HG03039 (cell line): Measurements from ENCODE around the gene ARMC12.
"Not testable (repeated sequence)": the region's sequence is repeated elsewhere in the genome, so short reads cannot be mapped to it uniquely, and the experiment has no call there.

Experiments used
- ATAC-seq: cut with Tn5 transposase; IDR thresholded peaks from one replicate; pipeline ENCODE4 v1.9.1; 2021; ENCODE audit warnings: mild to moderate bottlenecking, moderate library complexity; ENCODE audit not compliant: unreplicated experiment

ARMC12 gene

DNA sequence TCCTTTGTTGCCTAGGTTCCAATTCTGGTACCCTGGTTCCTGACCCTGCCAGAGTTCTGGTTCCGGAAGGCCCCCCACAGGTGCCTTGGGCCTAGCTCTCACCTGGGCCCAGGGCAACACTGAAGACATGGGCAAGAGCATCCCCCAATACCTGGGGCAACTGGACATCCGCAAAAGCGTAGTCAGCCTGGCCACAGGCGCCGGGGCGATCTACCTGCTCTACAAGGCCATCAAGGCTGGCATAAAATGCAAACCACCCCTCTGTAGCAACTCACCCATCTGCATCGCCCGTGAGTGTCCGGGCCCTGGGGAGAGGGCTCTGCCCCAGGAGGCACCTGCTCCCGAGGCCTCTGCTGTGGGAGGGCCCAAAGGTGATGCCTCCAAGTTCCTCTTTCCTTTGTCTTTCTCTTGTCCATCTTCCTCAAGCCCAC lies at the start of gene ARMC12:
Gene ARMC12, plus strand, starts transcription at position 51 of the 431 bp plus-strand sequence. Its CDS starts 77 bp downstream, at position 128.
- ATAC-seq, result no peak

GRCh38 chr6:35687658-35688604 lies 48.9 kb upstream of the ARMC12 start:
- peak; percentile 33 for ATAC-seq

- peak; percentile 79 for ATAC-seq
These were observed 48.1 kb upstream of the ARMC12 start, which contains the start of gene FKBP5 for GRCh38 chr6:35688605-35689322. Gene FKBP5 (minus strand): TSS chr6:35688915. CDS start chr6:35642824, 46,091 bp downstream.

DNA sequence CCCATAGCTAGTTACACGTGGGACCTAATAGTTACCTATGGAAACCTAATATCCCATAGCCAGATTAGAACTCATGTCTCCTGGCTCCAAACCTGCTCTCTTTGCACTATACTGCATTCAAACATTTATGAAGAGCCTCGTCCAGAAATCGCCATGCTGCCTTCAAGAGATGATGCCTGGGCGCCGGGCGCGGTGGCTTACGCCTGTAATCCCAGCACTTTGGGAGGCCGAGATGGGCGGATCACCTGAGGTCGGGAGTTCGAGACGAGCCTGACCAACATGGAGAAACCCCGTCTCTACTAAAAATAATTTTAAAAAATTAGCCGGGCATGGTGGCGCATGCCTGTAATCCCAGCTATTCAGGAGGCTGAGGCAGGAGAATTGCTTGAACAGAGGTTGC lies 46.8 kb upstream of the ARMC12 start:
- not testable (repeated sequence) for ATAC-seq

DNA sequence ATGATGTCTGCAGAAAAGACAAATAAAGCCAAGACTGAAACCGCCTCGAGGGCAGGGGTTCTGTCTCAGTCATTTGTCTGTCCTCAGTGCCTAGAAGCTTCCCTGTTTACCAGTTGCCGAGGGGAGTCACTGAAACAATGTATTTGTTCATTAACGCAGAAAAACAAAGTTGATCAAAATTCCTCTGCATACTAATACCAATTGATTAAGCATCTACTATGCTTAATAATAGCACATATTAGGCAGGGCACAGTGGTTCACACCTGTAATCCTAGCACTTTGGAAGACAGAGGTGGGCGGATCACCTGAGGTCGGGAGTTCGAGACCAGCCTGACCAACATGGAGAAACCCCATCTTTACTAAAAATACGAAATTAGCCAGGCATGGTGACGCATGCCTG lies 46.3 kb upstream of the ARMC12 start:
- ATAC-seq, result no peak

DNA sequence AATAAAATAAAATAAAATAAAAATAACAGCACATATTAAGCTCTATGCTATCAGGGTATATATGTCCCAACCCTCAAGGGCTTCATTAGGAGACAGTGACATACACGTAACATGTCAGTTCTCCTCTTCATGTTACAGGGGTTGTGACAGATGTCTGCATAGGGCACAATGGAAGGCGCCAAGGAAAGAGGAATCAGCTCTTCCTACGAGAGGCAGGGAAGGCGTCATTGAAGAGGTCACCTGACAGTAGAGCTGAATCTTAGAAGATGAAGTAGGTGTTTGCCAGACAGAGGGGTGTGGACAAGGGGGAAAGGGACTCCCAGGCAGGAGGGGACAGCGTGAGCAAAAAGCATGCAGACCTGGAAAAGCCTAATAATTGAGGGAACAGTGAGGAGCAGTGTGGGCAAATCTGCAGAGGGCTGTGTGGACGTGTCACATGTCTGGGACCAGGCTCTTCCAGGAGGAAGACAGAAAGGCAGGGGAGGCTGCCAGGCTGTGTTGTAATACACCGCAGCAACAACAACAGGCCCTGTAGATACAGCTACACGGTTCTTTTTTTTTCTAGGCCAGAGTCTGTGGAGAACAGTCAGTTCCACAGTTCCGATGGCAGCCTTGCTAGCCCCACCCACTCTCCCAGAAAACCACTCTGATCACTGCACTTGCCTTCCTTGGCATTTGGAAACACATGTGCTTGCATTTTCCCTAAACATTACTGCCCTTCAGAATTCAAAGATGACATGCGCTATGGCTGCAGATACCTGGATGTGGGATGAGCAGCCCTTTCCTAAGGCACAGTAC lies 45.6 kb upstream of the ARMC12 start:
- no peak for ATAC-seq

DNA sequence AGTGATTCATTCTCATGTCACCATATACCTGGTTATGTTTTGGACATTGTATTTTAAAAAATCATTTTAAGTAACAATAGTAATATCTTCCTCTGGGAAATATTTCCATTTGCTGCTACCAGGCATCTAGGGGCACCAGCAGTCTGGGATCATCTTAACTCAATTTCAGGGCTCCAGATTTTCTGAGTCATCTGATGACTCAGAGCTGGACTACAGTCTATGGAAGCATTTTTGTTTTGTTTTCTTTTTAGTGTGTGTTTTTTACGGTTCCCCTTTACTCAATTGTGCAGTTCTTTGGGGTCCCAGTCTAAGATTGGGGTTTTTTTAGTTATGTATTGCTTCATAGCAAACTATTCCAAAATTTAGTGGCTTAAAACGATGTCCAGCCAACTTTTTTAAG lies 42.4 kb upstream of the ARMC12 start:
- no peak for ATAC-seq

GRCh38 chr6:35698430-35698829 lies 38.4 kb upstream of the ARMC12 start:
- not testable (repeated sequence) for ATAC-seq

DNA sequence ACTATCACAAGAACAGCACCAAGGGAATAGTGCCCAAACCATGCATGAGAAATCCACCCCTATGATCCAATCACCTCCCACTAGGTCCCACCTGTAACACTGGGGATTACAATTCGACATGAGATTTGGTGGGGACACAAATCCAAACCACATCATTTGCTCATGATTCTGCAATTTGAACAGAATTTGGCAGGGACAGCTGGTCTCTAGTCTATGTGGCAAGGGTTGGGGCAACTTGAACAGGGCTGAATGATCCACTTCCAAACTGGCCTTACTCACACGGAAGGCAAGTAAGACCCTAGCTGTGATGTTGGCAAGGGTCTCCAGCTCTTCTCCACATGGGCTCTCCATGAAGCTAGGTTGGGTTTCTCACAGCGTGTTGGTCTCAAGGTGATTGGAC lies 38.0 kb upstream of the ARMC12 start:
- ATAC-seq, result no peak

DNA sequence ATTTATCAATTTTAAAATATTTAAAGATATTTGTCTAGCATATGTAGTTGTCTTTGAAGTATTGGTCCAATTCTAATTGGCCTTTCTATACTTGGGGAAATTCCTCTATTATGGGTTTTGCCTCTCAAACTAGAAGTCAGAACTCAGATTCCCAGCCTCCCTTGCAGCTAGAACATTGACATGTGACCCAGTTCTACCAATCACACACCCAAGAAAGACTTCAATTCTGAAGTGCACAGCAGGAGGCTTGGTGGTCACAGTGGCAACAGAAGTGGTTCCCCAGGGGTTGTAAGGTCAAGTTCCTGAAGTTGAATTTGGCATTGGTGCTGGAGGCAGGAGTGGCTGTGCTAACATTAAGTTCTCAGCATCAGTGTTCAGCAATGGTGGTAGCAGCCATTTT lies 33.3 kb upstream of the ARMC12 start:
- ATAC-seq, result no peak

DNA sequence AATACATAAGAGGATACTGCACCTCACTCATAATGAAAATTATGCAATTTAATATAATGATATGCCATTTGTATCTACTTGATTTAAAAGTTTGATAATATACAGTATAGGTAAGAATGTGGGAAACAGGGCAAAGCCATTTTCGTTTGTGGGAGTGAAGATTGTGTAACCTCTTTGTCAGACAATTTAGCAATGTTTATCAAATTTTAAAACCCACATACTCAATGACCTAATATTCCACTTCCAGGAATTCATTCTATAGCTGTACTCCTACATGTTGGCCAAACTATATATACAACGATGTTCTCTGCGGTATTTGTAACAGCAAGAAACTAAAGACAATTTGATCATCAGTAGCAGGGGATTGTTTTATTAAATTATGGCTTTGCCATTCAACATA lies 30.4 kb upstream of the ARMC12 start:
- ATAC-seq, result no peak

DNA sequence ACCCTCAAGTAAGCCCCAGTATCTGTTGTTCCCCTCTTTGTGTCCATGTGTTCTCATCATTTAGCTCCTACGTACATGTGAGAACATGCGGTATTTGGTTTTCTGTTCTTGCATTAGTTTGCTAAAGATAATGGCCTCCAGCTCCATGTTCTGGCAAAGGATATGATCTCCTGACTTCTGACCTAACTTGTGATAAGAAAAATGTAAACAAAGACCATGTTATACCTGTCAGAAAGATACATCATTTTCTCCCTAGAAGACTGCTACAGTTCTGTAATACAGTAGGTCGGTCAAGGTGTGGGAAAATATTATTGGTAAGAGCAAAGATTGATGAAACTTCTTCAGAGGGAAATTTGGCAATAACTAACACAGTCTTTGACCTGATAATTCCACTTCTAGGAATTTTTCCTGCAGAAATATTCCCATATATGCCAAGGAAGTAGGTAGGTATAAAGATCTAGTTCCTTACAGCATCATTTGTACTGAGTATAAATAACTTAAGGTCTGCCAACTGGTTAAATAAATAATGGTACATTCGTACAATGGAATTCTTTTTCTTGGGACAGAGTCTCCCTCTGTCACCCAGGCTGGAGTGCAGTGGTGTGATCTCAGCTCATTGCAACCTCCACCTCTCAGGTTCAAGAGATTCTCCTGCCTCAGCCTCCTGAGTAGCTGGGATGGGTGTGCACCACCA lies 29.0 kb upstream of the ARMC12 start:
- ATAC-seq, result no peak

GRCh38 chr6:35708585-35708984 lies 28.2 kb upstream of the ARMC12 start:
- ATAC-seq, result no peak

DNA sequence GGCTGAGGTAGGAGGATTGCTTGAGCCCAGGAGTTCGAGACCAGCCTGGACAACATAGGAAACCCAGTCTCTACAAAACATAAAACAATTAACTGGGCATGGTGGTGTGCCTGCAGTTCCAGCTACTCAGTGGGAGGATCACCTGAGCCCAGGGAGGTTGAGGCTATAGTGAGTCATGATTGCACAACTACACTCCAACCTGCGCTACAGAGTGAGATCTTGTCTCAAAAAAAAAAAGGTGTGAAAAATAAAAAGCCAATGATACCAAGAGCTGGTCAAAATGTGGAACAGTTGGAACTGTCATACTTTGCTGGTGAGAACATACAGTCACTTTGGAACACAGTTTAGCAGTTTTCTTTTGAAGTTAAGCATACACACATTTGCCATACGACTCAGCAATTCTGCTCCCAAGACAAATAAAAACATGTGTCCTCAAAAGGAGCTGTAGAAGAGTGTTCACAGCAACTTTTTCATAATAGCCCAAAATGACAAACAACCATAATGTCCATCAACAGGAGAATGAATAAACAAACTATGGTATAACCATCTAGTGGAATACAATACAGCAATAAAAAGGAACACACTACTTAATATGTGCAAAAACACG lies 26.5 kb upstream of the ARMC12 start:
- no peak for ATAC-seq

DNA sequence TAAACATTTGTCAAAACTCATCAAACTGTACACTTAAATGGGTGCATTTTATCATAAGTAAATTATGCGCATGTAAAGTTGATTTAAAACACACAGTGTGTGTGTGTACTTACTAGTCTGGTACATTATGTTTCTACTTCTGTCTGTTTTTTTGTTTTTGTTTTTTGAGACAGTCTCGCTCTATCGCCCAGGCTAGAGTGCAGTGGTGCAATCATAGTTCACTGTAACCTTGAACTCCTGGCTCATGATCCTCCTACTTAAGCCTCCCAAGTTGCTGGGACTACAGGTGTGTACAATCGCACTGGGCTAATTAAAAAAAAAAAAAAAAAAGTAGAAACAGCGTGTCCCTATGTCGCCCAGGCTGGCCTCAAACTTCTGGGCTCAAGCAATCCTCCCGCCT lies 25.1 kb upstream of the ARMC12 start:
- no peak for ATAC-seq

DNA sequence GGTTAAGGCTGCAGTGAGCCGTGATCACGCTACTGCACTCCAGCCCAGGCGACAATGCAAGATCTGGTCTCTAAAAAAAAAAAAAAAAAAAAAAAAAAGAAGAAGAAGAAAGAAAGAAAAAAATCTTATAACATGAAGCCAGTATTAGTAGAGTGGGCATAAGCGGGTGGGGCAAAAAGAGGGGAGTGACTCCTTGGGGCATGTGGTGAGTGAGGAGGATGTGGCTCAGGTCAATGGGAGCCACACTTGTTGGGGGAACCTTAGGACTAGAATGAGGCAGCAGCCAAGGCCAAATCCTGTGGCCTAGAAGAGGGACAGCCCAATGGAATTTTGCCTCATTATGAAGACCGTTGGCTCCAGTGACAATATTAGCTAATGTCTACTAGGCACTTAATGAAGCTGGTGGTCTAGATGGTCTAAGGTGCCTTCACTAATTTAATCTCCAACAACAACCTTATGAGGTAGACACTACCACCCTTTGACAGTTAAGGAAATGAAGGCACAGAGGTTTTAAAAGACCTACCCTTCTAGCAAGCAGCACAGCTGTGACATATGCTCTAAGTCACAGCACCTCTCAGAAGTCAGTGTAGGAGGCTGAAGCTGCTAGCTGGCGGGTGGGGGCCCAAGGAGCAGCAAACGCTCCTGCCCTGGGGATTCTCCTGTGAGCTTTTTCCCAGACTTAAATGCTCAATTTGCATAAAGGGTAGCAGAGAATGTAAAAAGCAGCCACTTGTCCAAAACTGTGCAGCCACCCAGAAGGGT lies 23.6 kb upstream of the ARMC12 start:
- ATAC-seq, result no peak

DNA sequence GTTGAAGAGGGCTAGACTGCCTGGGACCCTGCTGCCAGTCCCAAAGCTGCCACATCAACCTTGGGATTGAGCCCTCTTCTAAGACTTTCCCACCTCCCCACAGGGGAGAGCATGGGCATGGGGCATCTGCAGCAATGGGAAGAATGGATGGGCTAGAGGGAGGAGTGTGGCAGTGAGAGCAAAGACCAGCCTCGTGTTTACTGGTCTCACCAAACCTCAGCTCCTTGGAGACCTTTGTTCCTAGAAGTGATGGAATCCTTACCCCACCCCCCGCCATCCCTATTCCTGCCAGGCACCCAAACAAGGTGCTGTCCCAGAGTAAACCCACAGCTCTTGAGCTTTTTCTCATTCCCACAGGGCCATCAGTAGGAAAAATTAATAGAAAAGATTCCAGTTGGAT lies 20.0 kb upstream of the ARMC12 start:
- no peak for ATAC-seq

DNA sequence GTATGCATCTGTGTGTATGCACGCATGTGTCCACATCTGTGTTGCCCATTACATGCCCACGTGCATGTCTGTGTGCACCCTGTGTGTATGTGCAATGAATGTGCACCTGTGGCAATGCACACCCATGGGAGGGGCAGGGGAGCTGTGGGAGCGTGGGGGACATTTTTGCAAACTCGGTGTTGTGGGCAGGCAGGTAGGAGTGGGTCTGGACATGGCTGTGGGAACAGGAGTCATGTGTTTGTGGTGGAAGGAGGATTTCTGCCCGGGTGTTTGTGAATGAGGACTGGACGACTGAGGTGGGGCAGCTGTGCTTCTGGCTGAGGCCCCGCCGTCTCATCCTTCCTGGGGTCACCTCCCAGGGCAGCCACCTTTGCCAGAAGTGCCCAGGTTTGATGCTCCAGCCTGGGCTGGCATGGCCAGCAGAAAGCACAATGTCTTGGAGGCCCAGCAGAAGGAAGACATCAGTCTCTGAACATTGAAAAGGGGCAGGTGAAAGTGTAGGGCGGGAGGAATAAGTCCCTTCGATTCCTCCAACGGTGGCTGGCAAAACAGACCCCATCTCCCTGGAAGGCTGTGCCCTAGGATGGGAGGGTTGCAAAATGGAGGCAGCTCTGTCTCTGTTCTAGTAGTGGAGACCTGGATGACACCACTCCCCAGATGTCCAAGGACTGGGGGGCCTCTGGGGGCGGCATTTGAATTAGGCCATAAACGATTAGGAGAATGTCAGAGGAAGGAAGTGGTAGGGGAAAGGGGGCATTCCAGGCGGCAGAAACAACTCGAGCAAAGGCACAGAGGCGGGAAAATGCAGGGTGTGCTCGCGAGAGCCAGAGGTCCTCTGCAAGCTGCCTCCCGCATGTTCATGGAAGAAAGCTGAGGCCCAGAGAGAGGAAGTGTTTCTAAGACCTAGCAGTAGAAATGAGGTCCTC lies 19.1 kb upstream of the ARMC12 start:
- ATAC-seq, result no peak
